Activated T-helper 2 cell treated with anti-CD3 and anti-CD28 coated beads, Interferon-gamma antibody, Interleukin-2, Interleukin-4, amounts not matched to agents 10 μg/mL and 5 μg/mL and 100 μg/mL, durations not matched to agents 14 hours and 24 hours and 36 hours (primary cell): Measurements from ENCODE around the gene DCAF11. TPM values are rescaled to one million over a fixed set of nuclear protein-coding genes. Genes with fewer than 3 reads are reported as not detected.

Experiments used
- DNase-seq: peaks from one replicate; pipeline ENCODE4 v3.0.0; 2021; ENCODE audit warnings: low spot score
- H3K27ac Mint-ChIP-seq: one replicate; pipeline ENCODE4 v1.8.0; 2021; ENCODE audit warnings: mixed read lengths
- H3K27me3 Mint-ChIP-seq: one replicate; pipeline ENCODE4 v1.8.0; 2021; ENCODE audit warnings: low read depth, mixed read lengths
- H3K36me3 Mint-ChIP-seq: one replicate; pipeline ENCODE4 v1.8.0; 2021; ENCODE audit warnings: low read depth, mixed read lengths
- H3K4me1 Mint-ChIP-seq: one replicate; pipeline ENCODE4 v1.8.0; 2021; ENCODE audit warnings: low read depth, mixed read lengths
- H3K4me3 Mint-ChIP-seq: one replicate; pipeline ENCODE4 v1.8.0; 2021; ENCODE audit warnings: low read depth, mild to moderate bottlenecking, moderate library complexity, mixed read lengths
- H3K9me3 Mint-ChIP-seq: one replicate; pipeline ENCODE4 v1.8.0; 2021; ENCODE audit warnings: mixed read lengths
- intact Hi-C: fragments of 100-400 bp; cut with micrococcal nuclease; formaldehyde crosslinking; loops from one replicate; pipeline ENCODE4 v1.15.1; 2023
- total RNA-seq: library from RNA; stranded (reverse); gene quantifications from 2 replicates; pipeline ENCODE4 v1.2.3, GENCODE V29; 2022

DCAF11 gene
- total RNA-seq, 1 donor from 2014 or later, result 77.3 TPM

- Mint-ChIP-seq H3K27ac (no peak overlapping the region), H3K36me3 (no peaks in the 10 kb centered on the region), H3K4me1 (peaks cover 17% of the 10 kb centered on the region), H3K9me3 (no peaks in the 10 kb centered on the region), H3K27me3 (peaks cover 6% of the 10 kb centered on the region), H3K4me3 (no peak overlapping the region)
- intact Hi-C loops, result no loop called here
- DNase-seq, result no peak
Observed at GRCh38 chr14:24072881-24073877, 41.4 kb upstream of the DCAF11 start.

DNA sequence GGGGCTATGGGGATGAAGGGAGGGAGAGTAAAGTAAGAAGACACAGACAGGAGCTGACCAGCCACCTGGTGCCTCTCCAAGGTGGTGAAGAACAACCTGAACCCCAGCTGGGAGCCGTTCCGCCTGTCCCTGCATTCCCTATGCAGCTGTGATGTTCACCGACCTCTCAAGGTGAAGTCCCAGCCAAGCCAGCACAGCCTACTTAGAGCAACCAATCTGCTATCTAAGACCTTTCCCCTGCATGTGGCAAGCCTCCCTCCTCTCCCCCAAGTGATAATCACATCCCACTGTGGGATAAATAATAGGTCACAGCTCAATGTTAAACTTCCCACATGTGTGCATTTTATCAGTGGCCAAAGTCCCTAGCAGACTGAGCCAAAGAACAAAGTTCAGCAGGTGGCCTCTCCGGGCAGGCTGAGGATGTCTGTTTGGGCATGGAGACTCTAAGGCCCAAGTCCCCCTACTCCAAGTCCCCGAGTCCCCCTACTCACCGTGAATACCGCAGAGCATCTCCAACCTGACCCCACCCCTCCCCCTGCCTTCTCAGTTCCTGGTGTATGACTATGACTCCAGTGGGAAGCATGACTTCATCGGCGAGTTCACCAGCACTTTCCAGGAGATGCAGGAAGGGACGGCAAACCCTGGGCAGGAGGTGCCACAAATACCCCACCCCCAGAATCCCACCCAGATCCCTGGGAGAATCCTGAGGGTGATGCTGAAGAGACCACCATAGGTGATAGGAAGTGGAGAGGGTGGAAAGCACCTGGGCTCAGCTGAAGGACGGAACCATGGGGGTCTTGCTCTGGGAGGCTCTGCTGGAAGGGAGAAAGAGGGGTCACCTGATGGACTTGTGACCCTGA lies 39.7 kb upstream of the DCAF11 start:
- Mint-ChIP-seq H3K36me3 (no peaks in the 10 kb centered on the region), H3K27me3 (peaks cover 6% of the 10 kb centered on the region), H3K4me3 (no peak overlapping the region), H3K9me3 (no peaks in the 10 kb centered on the region), H3K4me1 (peaks cover 17% of the 10 kb centered on the region), H3K27ac (no peak overlapping the region)
- intact Hi-C loops, result no loop called here
- DNase-seq, result no peak

GRCh38 chr14:24075485-24076301 lies 38.9 kb upstream of the DCAF11 start:
- Mint-ChIP-seq H3K9me3 (no peaks in the 10 kb centered on the region), H3K36me3 (no peaks in the 10 kb centered on the region), H3K4me3 (no peak overlapping the region), H3K27ac (peak overlapping the region; percentile 17), H3K4me1 (peaks cover 24% of the 10 kb centered on the region), H3K27me3 (peaks cover 2% of the 10 kb centered on the region)
- no peak for DNase-seq
- intact Hi-C loops, result no loop called here

DNA sequence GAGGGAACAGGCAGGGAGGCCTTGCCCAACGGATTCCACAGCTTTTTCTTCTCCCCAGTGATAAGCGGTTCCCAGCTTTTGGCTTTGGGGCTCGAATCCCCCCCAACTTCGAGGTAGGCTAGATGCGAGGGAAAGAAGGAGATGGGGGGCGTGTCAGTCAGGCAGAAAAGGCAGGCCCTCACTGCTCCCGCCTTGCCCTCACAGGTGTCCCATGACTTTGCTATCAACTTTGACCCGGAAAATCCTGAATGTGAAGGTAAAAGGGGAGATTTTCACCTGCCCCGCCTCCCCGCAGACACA lies 38.3 kb upstream of the DCAF11 start:
- Mint-ChIP-seq H3K27ac (no peak overlapping the region), H3K9me3 (no peaks in the 10 kb centered on the region), H3K4me3 (no peak overlapping the region), H3K27me3 (no peaks in the 10 kb centered on the region), H3K36me3 (no peaks in the 10 kb centered on the region), H3K4me1 (peaks cover 21% of the 10 kb centered on the region)
- no peak for DNase-seq
- intact Hi-C loops, result no loop called here

DNA sequence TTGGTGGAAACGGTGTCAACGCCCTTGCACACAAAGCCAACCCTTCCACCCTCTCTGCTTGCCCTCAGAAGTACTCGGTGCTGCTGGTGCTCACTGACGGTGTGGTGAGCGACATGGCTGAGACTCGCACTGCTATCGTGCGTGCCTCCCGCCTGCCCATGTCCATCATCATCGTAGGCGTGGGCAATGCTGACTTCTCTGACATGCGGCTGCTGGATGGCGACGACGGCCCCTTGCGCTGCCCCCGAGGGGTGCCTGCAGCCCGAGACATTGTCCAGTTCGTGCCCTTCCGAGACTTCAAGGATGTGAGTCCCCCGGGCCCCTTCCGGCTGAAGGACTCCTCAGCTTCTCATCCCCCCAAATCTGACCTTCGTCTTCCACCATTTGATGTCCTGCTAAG lies 37.5 kb upstream of the DCAF11 start:
- intact Hi-C loops, result no loop called here
- no peaks in the 10 kb centered on the region for H3K27me3 Mint-ChIP-seq
- H3K4me3 Mint-ChIP-seq, result no peak overlapping the region
- H3K9me3 Mint-ChIP-seq, result no peaks in the 10 kb centered on the region
- no peak for DNase-seq
- H3K4me1 Mint-ChIP-seq, result peaks cover 24% of the 10 kb centered on the region
- no peak overlapping the region for H3K27ac Mint-ChIP-seq
- H3K36me3 Mint-ChIP-seq, result no peaks in the 10 kb centered on the region

- H3K4me3 Mint-ChIP-seq, result no peak overlapping the region
- no peak overlapping the region for H3K27ac Mint-ChIP-seq
- H3K4me1 Mint-ChIP-seq, result peaks cover 27% of the 10 kb centered on the region
- no peak for DNase-seq
- no peaks in the 10 kb centered on the region for H3K27me3 Mint-ChIP-seq
- no peaks in the 10 kb centered on the region for H3K9me3 Mint-ChIP-seq
- H3K36me3 Mint-ChIP-seq, result no peaks in the 10 kb centered on the region
- intact Hi-C loops, result no loop called here
Observed at GRCh38 chr14:24078146-24078545, 36.4 kb upstream of the DCAF11 start.

- intact Hi-C loops, result no loop called here
- no peak for DNase-seq
- H3K4me3 Mint-ChIP-seq, result no peak overlapping the region
- H3K4me1 Mint-ChIP-seq, result peaks cover 27% of the 10 kb centered on the region
- H3K27me3 Mint-ChIP-seq, result no peaks in the 10 kb centered on the region
- H3K36me3 Mint-ChIP-seq, result no peaks in the 10 kb centered on the region
- no peaks in the 10 kb centered on the region for H3K9me3 Mint-ChIP-seq
- H3K27ac Mint-ChIP-seq, result no peak overlapping the region
Observed at GRCh38 chr14:24079491-24080141, 35.0 kb upstream of the DCAF11 start.

GRCh38 chr14:24080142-24080530 lies 34.4 kb upstream of the DCAF11 start:
- DNase-seq, result no peak
- no peaks in the 10 kb centered on the region for H3K9me3 Mint-ChIP-seq
- H3K27ac Mint-ChIP-seq, result peak overlapping the region; percentile 46
- intact Hi-C loops, result no loop called here
- H3K4me1 Mint-ChIP-seq, result peaks cover 26% of the 10 kb centered on the region
- H3K4me3 Mint-ChIP-seq, result peak overlapping the region; percentile 75
- no peaks in the 10 kb centered on the region for H3K27me3 Mint-ChIP-seq
- H3K36me3 Mint-ChIP-seq, result no peaks in the 10 kb centered on the region

DNA sequence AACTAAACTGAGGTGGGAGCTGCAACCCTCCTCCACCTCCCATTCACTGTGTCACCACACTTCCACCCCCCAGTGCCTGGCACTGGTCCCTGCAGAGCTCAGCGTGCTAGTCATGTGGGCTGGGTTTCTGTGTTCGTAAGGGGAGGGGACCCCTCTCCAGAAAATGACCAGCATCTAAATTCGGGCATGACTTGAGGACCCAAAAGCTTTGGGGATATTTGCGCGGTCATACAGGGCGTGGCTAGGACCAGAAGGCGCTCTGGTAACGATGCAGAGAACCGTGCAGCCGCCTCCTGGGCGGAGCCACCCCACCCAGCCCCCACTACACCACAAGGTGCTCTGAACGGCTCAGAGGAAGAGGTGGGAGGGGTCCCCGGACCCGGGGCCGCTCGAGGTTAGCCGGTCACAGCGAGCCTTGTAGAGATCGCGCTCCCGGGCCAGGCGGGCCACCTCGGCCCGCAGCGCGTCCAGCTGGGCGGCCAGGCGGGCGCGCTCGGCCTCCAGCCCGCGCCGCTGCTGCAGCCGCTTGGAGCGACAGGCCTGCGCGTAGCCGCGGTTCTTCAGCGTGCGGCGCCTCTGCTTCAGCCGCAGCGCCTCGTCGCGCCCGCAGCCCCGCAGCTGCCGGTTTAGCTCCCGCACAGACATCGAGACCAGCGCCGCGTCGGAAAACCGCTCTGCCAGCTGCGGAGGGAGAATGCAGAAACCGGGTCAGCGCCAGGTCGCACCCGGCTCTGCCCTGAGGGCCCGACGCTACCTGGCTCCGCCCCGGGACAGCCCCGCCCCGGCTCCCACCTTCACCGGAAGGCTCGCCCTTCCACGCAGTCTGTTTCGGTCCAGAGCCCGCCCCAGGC lies 33.5 kb upstream of the DCAF11 start:
- Mint-ChIP-seq H3K9me3 (no peaks in the 10 kb centered on the region), H3K4me1 (peaks cover 17% of the 10 kb centered on the region), H3K36me3 (no peaks in the 10 kb centered on the region), H3K27ac (peak overlapping the region; percentile 71), H3K27me3 (no peaks in the 10 kb centered on the region), H3K4me3 (peak overlapping the region; percentile 75)
- intact Hi-C loops, result no loop called here
- DNase-seq, result peak; percentile 73

DNA sequence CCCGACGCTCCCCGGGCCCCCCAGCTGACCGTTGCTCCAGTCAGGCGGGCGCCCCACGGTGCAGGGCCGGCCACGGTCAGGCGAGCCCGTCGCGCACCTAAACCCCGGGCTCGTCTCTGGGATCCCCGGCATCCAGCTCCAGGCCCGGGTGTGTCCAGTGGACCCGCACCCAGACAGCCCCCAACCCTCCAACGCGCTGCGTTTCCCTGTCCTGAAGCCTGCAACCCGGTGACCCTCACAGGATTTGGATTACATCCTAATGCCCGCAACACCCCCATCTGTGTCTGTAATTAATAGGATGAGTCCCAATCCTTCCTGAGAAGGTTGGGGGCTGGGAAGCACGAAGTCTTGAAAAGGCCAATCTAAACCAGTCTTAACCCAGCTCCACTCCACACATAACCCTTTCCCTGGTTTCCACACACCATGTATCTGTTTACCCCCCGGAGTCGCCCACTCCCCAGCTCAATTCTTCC lies 32.8 kb upstream of the DCAF11 start:
- H3K36me3 Mint-ChIP-seq, result no peaks in the 10 kb centered on the region

DNA sequence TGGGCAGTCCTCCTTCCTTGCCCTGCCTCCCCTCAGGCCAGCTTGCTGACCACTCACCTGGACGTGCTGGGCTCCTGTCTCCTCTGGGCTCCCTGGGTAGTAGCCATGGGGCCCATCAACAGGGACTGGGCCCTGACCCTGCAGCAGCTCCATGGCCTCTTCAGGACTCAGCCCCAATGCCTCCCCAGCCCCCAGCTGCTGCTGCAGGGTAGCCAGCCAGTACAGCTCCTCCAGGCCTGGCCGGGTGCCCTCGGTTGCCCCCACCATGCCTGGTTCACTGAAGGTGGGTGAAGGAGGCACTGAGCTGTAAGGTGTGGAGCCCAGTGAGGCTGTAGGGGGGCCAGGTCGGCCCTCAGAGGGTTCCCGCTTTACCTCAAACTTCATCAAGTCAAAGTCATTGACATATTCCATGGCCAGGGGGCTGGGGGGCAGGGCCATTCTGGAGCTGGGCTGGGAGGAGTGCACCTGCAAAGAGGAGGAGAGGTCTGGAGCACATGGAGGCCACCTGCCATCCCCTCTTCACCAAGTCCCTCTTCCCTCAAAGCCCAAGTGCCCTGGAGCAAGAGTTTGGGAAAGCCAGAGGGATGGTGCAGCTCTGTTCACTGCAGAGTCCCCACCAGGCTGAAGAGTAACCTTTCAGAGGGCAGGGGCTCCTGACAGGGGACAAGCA lies 32.0 kb upstream of the DCAF11 start:
- intact Hi-C loops, result no loop called here
- H3K36me3 Mint-ChIP-seq, result no peaks in the 10 kb centered on the region
- H3K27ac Mint-ChIP-seq, result peak overlapping the region; percentile 45
- H3K27me3 Mint-ChIP-seq, result no peaks in the 10 kb centered on the region
- H3K4me1 Mint-ChIP-seq, result peaks cover 17% of the 10 kb centered on the region
- DNase-seq, result no peak
- peak overlapping the region; percentile 73 for H3K4me3 Mint-ChIP-seq
- no peaks in the 10 kb centered on the region for H3K9me3 Mint-ChIP-seq

More for the DNA sequence above, 32.8 kb upstream of the DCAF11 start:
- intact Hi-C loops, result no loop called here
- no peak for DNase-seq
- Mint-ChIP-seq H3K27ac (peak overlapping the region; percentile 45), H3K4me1 (peaks cover 17% of the 10 kb centered on the region), H3K27me3 (no peaks in the 10 kb centered on the region), H3K9me3 (no peaks in the 10 kb centered on the region), H3K4me3 (peak overlapping the region; percentile 73)
